GM21526 (cell line): ENCODE data around the gene CD81.

Experiments
- ATAC-seq: cut with Tn5 transposase; IDR thresholded peaks from one replicate; pipeline ENCODE4 v1.9.1; 2021; ENCODE audit warnings: moderate library complexity; ENCODE audit not compliant: unreplicated experiment, low FRiP score

The CD81 gene

GRCh38 chr11:2417856-2418692, 41.0 kb downstream of the CD81 start:
- ATAC-seq = no peak

- ATAC-seq = no peak
Observed at GRCh38 chr11:2418693-2419360, 41.7 kb downstream of the CD81 start.

GRCh38 chr11:2419638-2420501, 42.8 kb downstream of the CD81 start:
- ATAC-seq = no peak

- no peak for ATAC-seq
Observed at GRCh38 chr11:2420502-2421225, 43.6 kb downstream of the CD81 start.

GRCh38 chr11:2421226-2421994, 44.3 kb downstream of the CD81 start:
- ATAC-seq = no peak

- ATAC-seq = no peak
Observed at GRCh38 chr11:2421996-2422395, 44.9 kb downstream of the CD81 start.

GRCh38 chr11:2422461-2423156, 45.5 kb downstream of the CD81 start:
- no peak for ATAC-seq

GRCh38 chr11:2423157-2424025, 46.3 kb downstream of the CD81 start:
- ATAC-seq = no peak

- ATAC-seq = no peak
Observed at GRCh38 chr11:2424811-2425495, 47.8 kb downstream of the CD81 start.

- ATAC-seq = no peak
Observed at GRCh38 chr11:2425506-2425905, 48.4 kb downstream of the CD81 start.

GRCh38 chr11:2426221-2426620, 49.1 kb downstream of the CD81 start:
- ATAC-seq = no peak

- ATAC-seq = no peak
Observed at GRCh38 chr11:2426826-2427521, 49.9 kb downstream of the CD81 start.

- ATAC-seq = no peak
Observed at GRCh38 chr11:2427721-2428321, 50.7 kb downstream of the CD81 start.

GRCh38 chr11:2428322-2428795, 51.2 kb downstream of the CD81 start:
- no peak for ATAC-seq

- ATAC-seq = no peak
Observed at GRCh38 chr11:2431395-2431794, 54.3 kb downstream of the CD81 start.

GRCh38 chr11:2432171-2432621, 55.1 kb downstream of the CD81 start:
- no peak for ATAC-seq
